DMS53 (cell line): ENCODE results near the gene SLC23A1.
A peak's percentile ranks its signal among the peaks of the same experiment; 100 is the strongest.

ENCODE experiments used
- DNase-seq: peaks from one replicate; lab custom pipeline; 2025; lab: John Stamatoyannopoulos, UW

Gene SLC23A1

DNA sequence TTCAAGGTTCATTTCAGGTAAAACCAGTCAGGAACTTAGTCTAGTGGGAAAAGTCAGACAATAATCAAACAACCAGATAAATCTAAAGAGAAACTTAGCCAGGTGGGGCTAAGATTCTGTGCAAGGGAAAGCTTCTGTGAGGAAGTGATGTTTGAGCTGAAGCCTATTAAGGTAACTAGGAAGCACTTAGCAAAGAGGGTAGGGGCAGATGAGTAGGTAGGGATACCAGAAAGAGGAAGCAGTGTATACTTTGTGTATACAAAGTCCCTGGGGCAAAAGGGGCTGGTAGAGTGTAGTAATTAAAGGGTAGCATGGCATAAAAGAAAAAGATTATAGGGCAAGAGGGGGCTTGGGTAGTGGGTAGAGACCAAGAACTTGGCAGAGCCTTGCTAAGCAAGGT, 24.4 kb upstream of the SLC23A1 start:
- no peak for DNase-seq

GRCh38 chr5:139406963-139407362, 23.9 kb upstream of the SLC23A1 start:
- no peak for DNase-seq

GRCh38 chr5:139404484-139404840, 21.4 kb upstream of the SLC23A1 start:
- peak; percentile 55 for DNase-seq

DNA sequence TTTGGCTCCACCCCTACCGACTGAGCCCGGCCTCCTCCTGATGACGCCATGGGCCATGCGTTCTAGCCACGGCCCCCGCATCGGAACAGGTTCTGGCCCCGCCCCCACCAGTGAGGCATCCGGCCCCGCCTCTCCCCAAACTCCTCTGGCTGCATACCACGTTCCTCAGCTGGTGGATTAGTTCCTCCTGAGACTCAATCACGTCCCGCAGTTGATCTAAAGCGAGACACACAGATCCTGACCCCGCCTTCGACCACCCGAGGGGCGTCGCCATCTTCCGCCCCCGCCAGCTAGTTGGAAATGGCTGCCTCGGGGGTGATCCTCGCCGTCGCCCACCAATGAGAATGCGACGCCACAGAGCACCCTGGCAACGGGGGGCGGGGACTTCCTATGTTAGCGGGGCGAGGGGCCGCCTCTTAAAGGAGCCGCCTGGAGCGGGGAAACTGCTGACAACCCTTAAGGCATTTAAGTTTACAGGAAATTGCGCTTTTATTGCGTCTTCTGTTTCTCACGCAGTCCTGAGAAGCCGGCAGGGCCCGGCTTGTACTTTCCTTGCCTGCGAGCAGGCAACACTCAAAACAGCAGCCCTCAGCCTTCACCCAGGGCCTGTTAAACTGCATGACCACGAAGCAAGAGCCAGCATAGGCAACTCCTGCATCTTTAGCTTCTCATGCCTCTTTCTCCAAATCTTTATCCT, 20.8 kb upstream of the SLC23A1 start, which contains the start of gene SPATA24:
TSS of gene SPATA24 (minus strand) at position 303 of the 697 bp plus-strand sequence. CDS start at position 274, 29 bp downstream.
- peak; percentile 98 for DNase-seq

- no peak for DNase-seq
Measured at GRCh38 chr5:139403418-139403786, 20.3 kb upstream of the SLC23A1 start.

- DNase-seq, result peak; percentile 60
Measured at GRCh38 chr5:139402561-139403158, 19.6 kb upstream of the SLC23A1 start.

DNA sequence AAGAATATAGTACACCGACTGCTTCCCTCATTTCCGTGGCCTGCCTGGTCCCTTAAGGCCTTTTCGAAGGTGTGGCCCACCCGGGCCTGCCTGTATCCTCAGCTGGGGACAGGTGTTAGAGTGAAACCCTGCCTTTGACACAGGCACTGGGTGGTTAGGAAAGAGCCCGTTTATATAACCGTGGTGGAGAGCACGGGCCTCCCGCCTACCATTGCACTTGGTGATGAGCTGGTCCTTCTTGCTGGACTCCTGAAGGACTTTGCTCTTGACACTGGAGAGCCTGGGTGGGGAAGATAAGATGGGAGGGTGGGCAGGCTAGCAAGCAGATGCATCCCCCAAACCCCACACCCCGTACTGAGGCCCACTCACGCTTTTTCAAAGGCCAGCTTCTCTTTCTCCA, 18.4 kb upstream of the SLC23A1 start:
- no peak for DNase-seq

DNA sequence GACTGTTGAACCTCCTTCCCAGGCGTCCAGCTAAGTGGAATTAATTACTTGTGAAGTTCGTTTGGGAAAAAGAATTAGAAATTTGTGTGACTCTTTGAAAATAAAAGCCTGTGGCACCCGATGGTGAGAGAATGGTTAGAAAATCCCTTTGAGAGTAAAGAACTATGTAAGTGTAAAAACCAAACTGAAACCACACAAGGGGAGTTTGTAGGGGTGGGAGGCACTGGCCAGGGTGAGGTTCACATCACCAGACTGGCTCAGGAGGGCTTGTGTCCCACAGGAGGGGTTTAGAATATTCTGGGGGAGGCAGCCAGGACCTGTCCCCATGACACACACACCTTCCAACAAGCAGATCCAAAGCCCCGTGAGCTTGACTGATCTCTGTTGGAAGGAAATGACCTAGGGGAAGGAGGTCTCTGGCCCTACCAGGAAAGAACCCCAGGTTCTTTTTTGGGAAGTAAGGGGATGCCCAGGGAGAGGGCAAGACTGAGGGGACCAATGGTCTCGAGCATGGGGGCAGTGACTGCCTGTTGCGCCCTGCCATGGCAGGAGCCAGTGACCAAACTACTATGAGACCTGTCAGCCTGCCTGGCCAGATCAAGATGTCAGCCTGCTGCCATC, 16.5 kb upstream of the SLC23A1 start:
- no peak for DNase-seq

DNA sequence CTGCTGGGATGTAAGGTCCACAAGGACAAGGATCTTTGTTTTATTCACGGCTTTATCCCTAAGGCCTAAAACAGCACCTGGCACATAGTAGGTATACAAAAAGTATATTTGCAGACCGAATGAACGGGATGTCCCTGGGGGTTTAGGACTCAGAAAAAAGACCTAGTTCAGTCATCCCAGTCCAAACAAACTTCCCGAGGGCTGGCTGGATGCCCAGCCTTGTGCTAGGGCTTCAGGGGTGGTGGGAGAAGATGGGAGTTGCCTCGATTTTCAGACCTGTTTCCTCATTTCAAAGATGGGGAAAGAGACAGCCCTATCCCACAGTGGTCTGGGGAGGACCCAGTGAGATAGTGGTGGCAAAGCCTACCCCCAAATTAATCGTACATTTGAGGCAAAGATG, 14.8 kb upstream of the SLC23A1 start:
- DNase-seq, result no peak

DNA sequence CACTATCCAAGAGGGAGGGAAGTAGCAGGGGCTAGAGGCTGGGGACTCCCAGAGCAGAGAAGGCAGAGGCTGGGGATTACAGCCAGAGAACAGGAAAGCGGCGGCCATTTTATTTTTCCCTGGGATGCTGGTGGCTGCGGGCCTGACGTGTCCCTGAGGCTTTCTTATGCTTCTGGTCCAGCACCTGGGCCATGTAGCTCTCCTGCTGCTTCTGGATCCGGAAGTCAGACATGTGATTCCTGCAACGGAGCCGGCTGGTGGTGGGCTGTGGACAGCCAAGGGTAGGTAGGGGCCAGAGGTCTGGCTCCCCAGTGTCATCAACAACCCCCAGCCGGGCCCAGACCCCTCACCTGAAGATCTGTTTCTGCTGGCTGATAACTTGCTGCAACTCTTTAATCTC, 13.6 kb upstream of the SLC23A1 start:
- DNase-seq, result no peak

- peak; percentile 17 for DNase-seq
Measured at GRCh38 chr5:139395844-139396640, 12.9 kb upstream of the SLC23A1 start.

- no peak for DNase-seq
Measured at GRCh38 chr5:139394654-139395566, 11.8 kb upstream of the SLC23A1 start, which contains the start of gene PROB1. Gene PROB1, minus strand, starts transcription at chr5:139395104. Its CDS starts 23 bp downstream, at chr5:139395081.

DNA sequence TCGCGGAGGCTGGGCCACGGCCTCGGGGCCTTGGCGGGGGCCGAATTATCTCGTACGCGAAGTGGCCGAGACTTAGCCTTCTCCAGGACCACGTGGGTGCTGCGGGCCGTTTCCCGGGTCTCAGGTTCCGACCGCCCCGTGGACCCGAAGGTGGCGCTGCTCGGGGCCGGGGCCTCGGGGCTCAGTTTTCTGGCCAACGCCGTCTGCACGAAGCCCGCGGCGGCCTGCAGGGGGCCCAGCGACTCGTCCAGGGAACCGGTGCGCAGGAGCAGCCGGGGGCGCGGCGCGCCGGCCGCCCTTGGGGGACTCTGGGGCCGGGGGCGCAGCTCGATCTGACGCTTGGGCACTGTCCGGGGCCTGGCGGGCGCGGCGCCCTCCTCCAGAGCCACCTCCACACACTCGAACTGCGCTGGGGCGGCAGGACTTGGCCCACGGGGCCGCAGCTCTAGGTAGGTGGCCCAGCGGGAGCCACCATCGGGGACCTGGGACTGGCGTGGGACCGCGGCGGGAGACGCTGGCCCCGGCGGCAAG, 11.1 kb upstream of the SLC23A1 start:
- DNase-seq, result peak; percentile 74

DNA sequence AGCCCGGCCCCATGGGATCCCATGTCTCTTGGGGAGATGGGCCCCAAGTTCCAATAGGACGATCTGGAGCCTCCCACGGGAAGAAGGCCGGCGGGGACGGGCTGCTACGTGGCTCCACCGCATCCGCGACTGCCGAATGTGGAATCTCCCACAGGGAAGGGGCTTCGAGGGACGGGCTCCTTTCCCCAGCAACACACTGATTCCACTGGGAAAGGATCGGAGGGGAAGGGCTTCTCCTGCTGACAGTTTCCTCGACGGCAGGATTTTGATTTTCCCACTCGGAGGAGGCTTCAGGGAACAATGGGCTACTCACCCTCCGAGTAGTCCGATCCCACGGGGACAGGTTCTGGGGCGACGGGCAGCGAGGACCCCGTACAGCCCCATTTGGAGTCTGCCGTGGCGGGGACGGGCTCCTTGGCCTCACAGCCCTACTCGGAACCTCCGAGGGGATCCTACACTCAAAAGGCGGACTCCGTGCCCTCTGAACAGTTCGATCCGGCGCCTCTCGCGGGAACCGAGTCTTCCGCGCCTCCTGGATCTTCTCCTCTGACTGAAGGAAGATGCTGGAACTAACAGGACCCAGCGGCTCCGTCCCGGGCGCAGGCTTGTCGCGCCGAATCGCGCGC, 10.5 kb upstream of the SLC23A1 start:
- DNase-seq, result no peak

GRCh38 chr5:139392678-139393496, 9.8 kb upstream of the SLC23A1 start:
- DNase-seq, result peak; percentile 92

DNA sequence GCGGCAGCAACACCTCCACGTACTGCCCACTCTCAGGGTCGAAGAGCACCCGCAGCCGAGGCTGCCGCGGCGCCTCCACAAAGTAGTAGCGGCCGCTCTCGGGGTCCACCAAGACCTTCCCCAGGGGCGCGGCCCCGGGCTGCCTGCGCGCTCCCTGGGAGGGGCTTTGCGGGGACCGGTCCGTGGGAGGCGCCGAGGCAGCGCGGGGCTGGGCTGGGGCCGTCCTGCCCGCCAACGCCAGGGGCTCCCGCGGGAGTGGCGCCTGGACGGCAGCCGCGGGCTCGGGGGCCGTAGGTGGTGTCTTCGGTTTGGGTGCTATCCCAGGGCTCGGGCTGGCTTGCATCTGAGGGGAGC, 9.2 kb upstream of the SLC23A1 start:
- peak; percentile 57 for DNase-seq

DNA sequence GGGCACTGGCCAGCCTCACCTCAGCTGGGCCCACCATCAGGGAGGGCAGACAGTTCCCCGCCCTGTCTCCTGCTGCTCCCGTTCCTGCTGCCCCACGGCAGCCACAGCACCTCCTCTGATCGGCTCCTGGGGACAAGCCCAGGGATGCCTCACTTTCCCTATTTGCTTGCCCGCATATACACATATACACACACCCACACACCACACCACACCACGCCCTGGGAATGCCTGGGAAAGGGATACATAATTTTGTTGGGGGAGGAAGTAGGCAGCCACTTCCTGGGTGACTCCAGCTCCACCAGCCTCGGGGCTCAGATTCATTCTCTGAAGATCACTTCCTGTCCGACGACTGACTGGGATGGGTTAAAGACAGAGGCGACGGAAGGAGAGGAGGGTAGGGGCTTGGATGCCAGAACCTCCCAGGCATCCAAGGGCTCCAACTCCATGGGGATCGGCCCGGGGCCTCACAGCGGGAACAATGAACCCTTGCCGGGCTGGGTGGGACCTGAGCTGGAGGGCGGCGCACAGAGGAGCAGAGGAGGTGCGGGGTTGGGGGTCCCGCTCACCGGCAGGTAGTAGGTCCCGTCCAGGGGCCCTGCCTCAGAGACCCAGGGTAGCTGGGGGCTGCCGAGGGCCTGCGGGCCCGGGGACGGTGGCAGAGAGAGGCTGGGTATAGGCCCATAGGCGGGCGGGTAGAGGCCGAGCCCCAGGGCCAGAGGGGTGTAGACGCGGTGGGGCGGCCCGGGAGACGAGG, 8.7 kb upstream of the SLC23A1 start:
- no peak for DNase-seq

GRCh38 chr5:139390639-139391569, 7.8 kb upstream of the SLC23A1 start:
- no peak for DNase-seq
